Measurements from ENCODE around the gene DNAH8.

GRCh38 chr6:38803129-38803528, 88.0 kb downstream of the DNAH8 start:
- TF ChIP-seq CTCF (IDR thresholded peaks at IDR 0.05; ENCODE audit: insufficient read depth, low read depth, low read length) (no peak), EZH2 (IDR thresholded peaks at IDR 0.05; ENCODE audit: insufficient read depth, low read length) (no peak)
